Keratinocyte (primary cell): ENCODE results near the gene TBC1D5. TPM values are rescaled to one million over a fixed set of nuclear protein-coding genes. Genes with fewer than 3 reads are reported as not detected.

Source experiments
- DNase-seq: peaks from one replicate; pipeline ENCODE4 v3.0.0-alpha.2; 2011; ENCODE audit warnings: low read depth, missing footprints, low spot score
- FAIRE-seq: peaks from 2 replicates; lab custom pipeline; 2011; peaks lifted over from hg19 to GRCh38; lab: Jason Lieb, UNC
- H2AFZ ChIP-seq: 2 replicates; pipeline ENCODE4 v1.6.0; 2012; ENCODE audit warnings: low read length, control low read depth, inconsistent platforms; ENCODE audit not compliant: control insufficient read depth
- H3K27ac ChIP-seq: 2 replicates; pipeline ENCODE4 v1.5.1; 2011; ENCODE audit warnings: low read length; ENCODE audit not compliant: control insufficient read depth, insufficient read depth
- H3K27me3 ChIP-seq: 3 replicates; pipeline ENCODE4 v1.6.0; 2011; ENCODE audit warnings: low read length; ENCODE audit not compliant: control insufficient read depth, insufficient read depth; ENCODE audit errors: extremely low read depth
- H3K36me3 ChIP-seq, 2 experiments: 2 replicates in 1 of 2; 3 replicates in 1 of 2; pipeline ENCODE4 v1.5.1; 2011; ENCODE audit warnings: low read length in 2 of 2, mild to moderate bottlenecking in 1 of 2; ENCODE audit not compliant: control insufficient read depth in 2 of 2, insufficient read depth in 2 of 2; ENCODE audit errors: extremely low read depth in 1 of 2
- H3K4me1 ChIP-seq: 3 replicates; pipeline ENCODE4 v1.5.1; 2011; ENCODE audit warnings: low read length; ENCODE audit not compliant: control insufficient read depth, insufficient read depth; ENCODE audit errors: extremely low read depth
- H3K4me2 ChIP-seq: 3 replicates; pipeline ENCODE4 v1.6.0; 2011; ENCODE audit warnings: low read depth, low read length; ENCODE audit not compliant: control insufficient read depth, insufficient read depth; ENCODE audit errors: extremely low read depth
- H3K4me3 ChIP-seq, 3 experiments: fragments of 200-600 bp in 1 of 3; sonication (generic) in 1 of 3; 2 replicates in 2 of 3; 3 replicates in 1 of 3; pipeline ENCODE4 v1.5.1; 2011 to 2016; ENCODE audit warnings: low read length in 3 of 3, mild to moderate bottlenecking in 3 of 3, control low read depth in 2 of 3, inconsistent platforms in 1 of 3, low read depth in 1 of 3, mixed read lengths in 1 of 3, mixed run types in 1 of 3, moderate library complexity in 1 of 3; ENCODE audit not compliant: control insufficient read depth in 2 of 3, insufficient read depth in 2 of 3; ENCODE audit errors: extremely low read depth in 1 of 3
- H3K79me2 ChIP-seq: 2 replicates; pipeline ENCODE4 v1.6.0; 2012; ENCODE audit warnings: low read length; ENCODE audit not compliant: control insufficient read depth, insufficient read depth
- H3K9ac ChIP-seq: 3 replicates; pipeline ENCODE4 v1.6.0; 2011; ENCODE audit warnings: low read length; ENCODE audit not compliant: control insufficient read depth, insufficient read depth; ENCODE audit errors: extremely low read depth
- H3K9me1 ChIP-seq: 3 replicates; pipeline ENCODE4 v1.6.0; 2011; ENCODE audit warnings: low read length; ENCODE audit not compliant: control insufficient read depth, insufficient read depth; ENCODE audit errors: extremely low read depth
- H3K9me3 ChIP-seq: 2 replicates; pipeline ENCODE4 v1.5.1; 2012; ENCODE audit warnings: low read depth, low read length; ENCODE audit not compliant: control insufficient read depth
- H4K20me1 ChIP-seq: 3 replicates; pipeline ENCODE4 v1.6.0; 2011; ENCODE audit warnings: low read length; ENCODE audit not compliant: control insufficient read depth, insufficient read depth; ENCODE audit errors: extremely low read depth
- CTCF ChIP-seq, 3 experiments: IDR thresholded peaks in 1 of 3; conservative IDR thresholded peaks in 1 of 3; optimal IDR thresholded peaks in 1 of 3; 2 replicates in 2 of 3; 3 replicates in 1 of 3; pipeline versions ENCODE3 to v1.5.1; 2011; ENCODE audit warnings: low read length in 3 of 3, mild to moderate bottlenecking in 3 of 3, moderate library complexity in 2 of 3, control low read depth in 1 of 3, inconsistent platforms in 1 of 3; ENCODE audit not compliant: insufficient read depth in 2 of 3; ENCODE audit errors: extremely low read depth in 1 of 3
- EZH2 ChIP-seq: IDR thresholded peaks from one replicate; pipeline ENCODE4 v1.6.1; 2012; ENCODE audit warnings: inconsistent platforms, mild to moderate bottlenecking, low read length, moderate library complexity
- dilution Hi-C: fragments of 300-500 bp; cut with MboI; formaldehyde crosslinking; loops from one replicate; pipeline ENCODE4 v1.7.0; 2020; ENCODE audit warnings: low sequenced_read_pairs; ENCODE audit not compliant: extremely low pct_ligation_motif_present
- polyA plus RNA-seq, 5 experiments: library from polyadenylated mRNA; depleted of rRNA in 3 of 5; stranded (reverse) in 3 of 5; stranded (forward) in 1 of 5; unstranded in 1 of 5; fragments of >200 nt; gene quantifications; 1 replicate in 1 of 5; 2 replicates in 3 of 5; 3 replicates in 1 of 5; pipeline versions ENCODE4 v1.2.1 to v1.2.3, GENCODE V29; 2011 to 2012; ENCODE audit warnings: missing spikeins in 2 of 5, low read depth in 1 of 5, low replicate concordance in 1 of 5

Gene TBC1D5
- polyA plus RNA-seq, 1 donor (not counting 4 experiments of a cell fraction or from before 2014, with no cell fraction given), result 25.8 TPM

GRCh38 chr3:17399586-17399985, 342.8 kb downstream of the TBC1D5 start:
- no peak overlapping the region for H3K27ac ChIP-seq
- H3K4me1 ChIP-seq, result no peaks in the 10 kb centered on the region
- H4K20me1 ChIP-seq, result no peaks in the 10 kb centered on the region
- H3K79me2 ChIP-seq, result no peaks in the 10 kb centered on the region
- H3K4me2 ChIP-seq, result no peak overlapping the region
- TF ChIP-seq EZH2 (no peak), CTCF (optimal IDR thresholded peaks at IDR 0.05 in 1 of 3, IDR thresholded peaks at IDR 0.05 in 1 of 3, conservative IDR thresholded peaks at IDR 0.05 in 1 of 3; ENCODE audit: extremely low read depth in 1 of 3, insufficient read depth in 2 of 3, low read length in 3 of 3) (no peak)
- no peaks in the 10 kb centered on the region for H3K9me3 ChIP-seq
- dilution Hi-C loops, result no loop called here
- no peak overlapping the region for H3K4me3 ChIP-seq
- no peaks in the 10 kb centered on the region for H3K36me3 ChIP-seq
- no peak overlapping the region for H2AFZ ChIP-seq
- no peaks in the 10 kb centered on the region for H3K9me1 ChIP-seq
- FAIRE-seq, result no peak
- H3K9ac ChIP-seq, result no peak overlapping the region
- H3K27me3 ChIP-seq, result no peaks in the 10 kb centered on the region
- DNase-seq, result no peak

- Histone ChIP-seq H4K20me1 (no peaks in the 10 kb centered on the region), H3K9ac (no peak overlapping the region), H3K9me3 (no peaks in the 10 kb centered on the region), H3K36me3 (no peaks in the 10 kb centered on the region), H3K4me2 (no peak overlapping the region), H3K27me3 (no peaks in the 10 kb centered on the region), H3K79me2 (no peaks in the 10 kb centered on the region), H3K4me1 (no peaks in the 10 kb centered on the region), H3K9me1 (no peaks in the 10 kb centered on the region), H3K4me3 (no peak overlapping the region), H2AFZ (no peak overlapping the region), H3K27ac (no peak overlapping the region)
- dilution Hi-C loops, result no loop called here
- DNase-seq (no peak), FAIRE-seq (peak; percentile 49)
- no peak for TF ChIP-seq EZH2
- no peak for TF ChIP-seq CTCF (optimal IDR thresholded peaks at IDR 0.05 in 1 of 3, IDR thresholded peaks at IDR 0.05 in 1 of 3, conservative IDR thresholded peaks at IDR 0.05 in 1 of 3; ENCODE audit: extremely low read depth in 1 of 3, insufficient read depth in 2 of 3, low read length in 3 of 3)
These were observed 343.4 kb downstream of the TBC1D5 start for GRCh38 chr3:17398959-17399551.
